ENCODE data around the gene COLEC11. TPM values are rescaled to one million over a fixed set of nuclear protein-coding genes. Genes with fewer than 3 reads are reported as not detected.

The COLEC11 gene
- total and polyA plus RNA-seq, 2 donors from 2014 or later, result 7.6 to 34.6 TPM

GRCh38 chr2:3644891-3645605 is 50.1 kb downstream of the COLEC11 start:
- intact Hi-C loops (cut with DNase I), result no loop called here
- TF ChIP-seq CTCF (IDR thresholded peaks at IDR 0.05; ENCODE audit: borderline replicate concordance, extremely low read depth, insufficient read depth), result no peak
- H3K9me3 ChIP-seq (ENCODE audit: control insufficient read depth in 2 of 3, insufficient read depth in 1 of 3, low read length in 3 of 3), result no peaks in the 10 kb centered on the region
- H3K4me1 ChIP-seq (ENCODE audit: control insufficient read depth in 2 of 3, insufficient read depth in 2 of 3, low read depth in 1 of 3, low read length in 3 of 3), result no peaks in the 10 kb centered on the region
- H3K4me3 ChIP-seq (ENCODE audit: low read length in 3 of 3), result no peak overlapping the region
- H3K27ac ChIP-seq (ENCODE audit: low read depth in 2 of 2, low read length in 2 of 2), result no peak overlapping the region
- no peak for FAIRE-seq
- H3K36me3 ChIP-seq (ENCODE audit: control insufficient read depth in 2 of 3, insufficient read depth in 3 of 3, low read length in 3 of 3), result no peaks in the 10 kb centered on the region
- DNase-seq, result peak in 1 of 5 donors; percentile 26
- H3K9ac ChIP-seq (ENCODE audit: low read length in 3 of 3), result no peak overlapping the region
- no peaks in the 10 kb centered on the region for H3K27me3 ChIP-seq (ENCODE audit: control insufficient read depth, insufficient read depth, low read length)

DNA sequence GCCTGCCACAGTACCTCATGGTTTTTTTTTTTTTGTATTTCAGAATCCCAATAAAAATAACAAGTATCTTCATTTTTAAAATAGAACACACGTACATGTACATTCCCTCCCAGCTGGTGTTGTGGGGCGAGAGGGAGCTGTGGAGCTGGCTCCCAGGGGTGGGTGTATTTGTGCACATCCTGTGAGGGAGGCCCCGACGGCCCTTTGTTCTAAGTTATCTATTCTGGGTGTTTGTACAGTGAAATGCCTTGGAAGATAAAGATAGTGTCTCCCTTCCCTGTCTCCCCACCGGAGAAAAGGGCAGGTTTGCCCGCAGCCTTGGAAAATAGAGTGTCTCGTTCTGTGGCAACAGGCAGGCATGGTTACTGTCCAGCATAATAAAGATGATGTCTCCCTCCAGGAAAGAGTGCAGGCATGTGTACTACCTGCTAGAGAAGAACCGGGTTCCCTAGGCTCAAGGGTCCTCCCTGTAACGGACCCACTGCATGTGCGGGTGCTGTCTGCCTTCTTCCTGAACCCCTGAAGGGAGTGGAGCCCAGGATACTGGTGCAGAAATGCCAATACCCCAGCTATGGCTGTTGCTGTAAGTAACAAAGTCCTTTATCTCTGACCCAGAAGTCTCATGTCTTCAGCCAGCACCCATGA is 51.0 kb downstream of the COLEC11 start:
- H3K9me3 ChIP-seq (ENCODE audit: control insufficient read depth in 2 of 3, insufficient read depth in 1 of 3, low read length in 3 of 3), result no peaks in the 10 kb centered on the region
- H3K27ac ChIP-seq (ENCODE audit: low read depth in 2 of 2, low read length in 2 of 2), result no peak overlapping the region
- H3K36me3 ChIP-seq (ENCODE audit: control insufficient read depth in 2 of 3, insufficient read depth in 3 of 3, low read length in 3 of 3), result no peaks in the 10 kb centered on the region
- H3K4me1 ChIP-seq (ENCODE audit: control insufficient read depth in 2 of 3, insufficient read depth in 2 of 3, low read depth in 1 of 3, low read length in 3 of 3), result peaks cover 0 to 6% (median 2%) of the 10 kb centered on the region in 3 donors
- H3K4me3 ChIP-seq (ENCODE audit: low read length in 3 of 3), result no peak overlapping the region
- DNase-seq, result peak in 1 of 5 donors; percentile 9
- TF ChIP-seq CTCF (IDR thresholded peaks at IDR 0.05; ENCODE audit: borderline replicate concordance, extremely low read depth, insufficient read depth), result no peak
- no peak overlapping the region for H3K9ac ChIP-seq (ENCODE audit: low read length in 3 of 3)
- no peaks in the 10 kb centered on the region for H3K27me3 ChIP-seq (ENCODE audit: control insufficient read depth, insufficient read depth, low read length)
- intact Hi-C loops (cut with DNase I), result no loop called here
- FAIRE-seq, result no peak

GRCh38 chr2:3646446-3646845 is 51.5 kb downstream of the COLEC11 start:
- Histone ChIP-seq H3K27me3 (ENCODE audit: control insufficient read depth, insufficient read depth, low read length) (no peaks in the 10 kb centered on the region), H3K4me3 (ENCODE audit: low read length in 3 of 3) (no peak overlapping the region), H3K4me1 (ENCODE audit: control insufficient read depth in 2 of 3, insufficient read depth in 2 of 3, low read depth in 1 of 3, low read length in 3 of 3) (peaks cover under 1 to 6% (median 3%) of the 10 kb centered on the region in 3 donors), H3K9ac (ENCODE audit: low read length in 3 of 3) (no peak overlapping the region), H3K36me3 (ENCODE audit: control insufficient read depth in 2 of 3, insufficient read depth in 3 of 3, low read length in 3 of 3) (no peaks in the 10 kb centered on the region), H3K9me3 (ENCODE audit: control insufficient read depth in 2 of 3, insufficient read depth in 1 of 3, low read length in 3 of 3) (no peaks in the 10 kb centered on the region), H3K27ac (ENCODE audit: low read depth in 2 of 2, low read length in 2 of 2) (no peak overlapping the region)
- no peak for TF ChIP-seq CTCF (IDR thresholded peaks at IDR 0.05; ENCODE audit: borderline replicate concordance, extremely low read depth, insufficient read depth)
- intact Hi-C loops (cut with DNase I), result no loop called here
- DNase-seq (no peak), FAIRE-seq (no peak)

Data from kidney (tissue), 14 donors.